Calu3 (cell line): Measurements from ENCODE around the gene FMN1. TPM values are rescaled to one million over a fixed set of nuclear protein-coding genes. Genes with fewer than 3 reads are reported as not detected.

ENCODE experiments used
- BruUV-seq: library from RNA; stranded (reverse); fragments of 400-500 nt; replicated peaks from 2 replicates; lab custom pipeline; 2021; lab: Mats Ljungman, UMichigan
- CTCF ChIA-PET: fragments of 300-600 bp; sonication (Branson Sonifier 250); formaldehyde crosslinking; loops from one replicate; lab custom pipeline; 2022; ENCODE audit warnings: antibody characterized with exemption; lab: Charles Lee
- DNase-seq: peaks from one replicate; pipeline ENCODE4 v3.0.0; 2022
- H3K27ac Mint-ChIP-seq: one replicate; pipeline ENCODE4 v1.8.0; 2022; ENCODE audit warnings: mixed read lengths; ENCODE audit not compliant: unreplicated experiment
- H3K27me3 Mint-ChIP-seq: one replicate; pipeline ENCODE4 v1.8.0; 2022; ENCODE audit warnings: mixed read lengths; ENCODE audit not compliant: unreplicated experiment
- H3K36me3 Mint-ChIP-seq: one replicate; pipeline ENCODE4 v1.8.0; 2022; ENCODE audit warnings: mild to moderate bottlenecking, moderate library complexity, mixed read lengths; ENCODE audit not compliant: insufficient read depth, unreplicated experiment
- H3K4me1 Mint-ChIP-seq: one replicate; pipeline ENCODE4 v1.8.0; 2022; ENCODE audit warnings: mild to moderate bottlenecking, low read depth, mixed read lengths; ENCODE audit not compliant: unreplicated experiment
- H3K4me3 Mint-ChIP-seq: one replicate; pipeline ENCODE4 v1.8.0; 2022; ENCODE audit warnings: mild to moderate bottlenecking, low read depth, moderate library complexity, mixed read lengths; ENCODE audit not compliant: unreplicated experiment
- H3K9me3 Mint-ChIP-seq: one replicate; pipeline ENCODE4 v1.8.0; 2022; ENCODE audit warnings: low read depth, mixed read lengths; ENCODE audit not compliant: unreplicated experiment
- intact Hi-C: fragments of 100-400 bp; cut with micrococcal nuclease; formaldehyde crosslinking; loops from one replicate; pipeline ENCODE4 v1.10.0; 2022; ENCODE audit not compliant: unreplicated experiment
- total RNA-seq: library from RNA; stranded (reverse); gene quantifications from 2 replicates; pipeline ENCODE4 v1.2.3, GENCODE V29; 2022
- TF ChIP-seq, protein P1 (sequence below): fragments of 200-600 bp; IDR thresholded peaks from one replicate; pipeline ENCODE4 v1.8.0; 2022; ENCODE audit warnings: antibody characterized with exemption; ENCODE audit not compliant: unreplicated experiment

Gene FMN1
- total RNA-seq, 1 experiment from 2014 or later = 7.1 TPM

DNA sequence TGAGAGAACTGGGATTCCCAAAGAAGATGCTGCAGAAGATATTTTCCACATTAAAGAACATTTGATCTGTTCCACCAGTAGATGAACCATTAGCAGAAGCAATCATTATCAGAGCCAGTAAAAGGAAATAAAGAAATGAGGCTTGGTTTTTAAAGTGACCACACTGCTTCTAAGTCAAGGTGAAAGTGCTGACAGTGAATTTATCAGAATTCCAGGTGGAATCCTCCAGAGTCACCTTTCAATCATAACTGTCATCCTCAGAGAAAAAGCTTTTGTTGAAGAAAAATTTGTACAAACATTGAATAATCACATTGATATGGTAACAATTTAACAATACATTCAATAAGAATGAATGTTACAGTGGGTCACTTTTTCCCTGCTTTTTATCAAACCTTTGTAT, 376.9 kb downstream of the FMN1 start:
- no peak overlapping the region for H3K4me3 Mint-ChIP-seq
- no TSS peak for BruUV-seq
- no peaks in the 10 kb centered on the region for H3K4me1 Mint-ChIP-seq
- H3K36me3 Mint-ChIP-seq = no peaks in the 10 kb centered on the region
- no peaks in the 10 kb centered on the region for H3K9me3 Mint-ChIP-seq
- TF ChIP-seq, protein P1, sequence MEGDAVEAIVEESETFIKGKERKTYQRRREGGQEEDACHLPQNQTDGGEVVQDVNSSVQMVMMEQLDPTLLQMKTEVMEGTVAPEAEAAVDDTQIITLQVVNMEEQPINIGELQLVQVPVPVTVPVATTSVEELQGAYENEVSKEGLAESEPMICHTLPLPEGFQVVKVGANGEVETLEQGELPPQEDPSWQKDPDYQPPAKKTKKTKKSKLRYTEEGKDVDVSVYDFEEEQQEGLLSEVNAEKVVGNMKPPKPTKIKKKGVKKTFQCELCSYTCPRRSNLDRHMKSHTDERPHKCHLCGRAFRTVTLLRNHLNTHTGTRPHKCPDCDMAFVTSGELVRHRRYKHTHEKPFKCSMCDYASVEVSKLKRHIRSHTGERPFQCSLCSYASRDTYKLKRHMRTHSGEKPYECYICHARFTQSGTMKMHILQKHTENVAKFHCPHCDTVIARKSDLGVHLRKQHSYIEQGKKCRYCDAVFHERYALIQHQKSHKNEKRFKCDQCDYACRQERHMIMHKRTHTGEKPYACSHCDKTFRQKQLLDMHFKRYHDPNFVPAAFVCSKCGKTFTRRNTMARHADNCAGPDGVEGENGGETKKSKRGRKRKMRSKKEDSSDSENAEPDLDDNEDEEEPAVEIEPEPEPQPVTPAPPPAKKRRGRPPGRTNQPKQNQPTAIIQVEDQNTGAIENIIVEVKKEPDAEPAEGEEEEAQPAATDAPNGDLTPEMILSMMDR = no peak
- H3K27me3 Mint-ChIP-seq = no peaks in the 10 kb centered on the region
- intact Hi-C loops = no loop called here
- DNase-seq = no peak
- CTCF ChIA-PET = no interaction called here
- no peak overlapping the region for H3K27ac Mint-ChIP-seq

- TF ChIP-seq, protein P1 = no peak
- no peak overlapping the region for H3K4me3 Mint-ChIP-seq
- no TSS peak for BruUV-seq
- DNase-seq = no peak
- no peaks in the 10 kb centered on the region for H3K4me1 Mint-ChIP-seq
- no peaks in the 10 kb centered on the region for H3K27me3 Mint-ChIP-seq
- H3K27ac Mint-ChIP-seq = no peak overlapping the region
- CTCF ChIA-PET = no interaction called here
- intact Hi-C loops = no loop called here
- no peaks in the 10 kb centered on the region for H3K9me3 Mint-ChIP-seq
- no peaks in the 10 kb centered on the region for H3K36me3 Mint-ChIP-seq
These were observed 387.2 kb downstream of the FMN1 start for GRCh38 chr15:32807331-32807730.

- Mint-ChIP-seq H3K4me1 (no peaks in the 10 kb centered on the region), H3K4me3 (no peak overlapping the region), H3K36me3 (no peaks in the 10 kb centered on the region), H3K27ac (no peak overlapping the region), H3K9me3 (no peaks in the 10 kb centered on the region), H3K27me3 (no peaks in the 10 kb centered on the region)
- no TSS peak for BruUV-seq
- CTCF ChIA-PET = no interaction called here
- TF ChIP-seq, protein P1 = no peak
- DNase-seq = no peak
- intact Hi-C loops = no loop called here
These were observed 390.9 kb downstream of the FMN1 start for GRCh38 chr15:32803631-32804030.

DNA sequence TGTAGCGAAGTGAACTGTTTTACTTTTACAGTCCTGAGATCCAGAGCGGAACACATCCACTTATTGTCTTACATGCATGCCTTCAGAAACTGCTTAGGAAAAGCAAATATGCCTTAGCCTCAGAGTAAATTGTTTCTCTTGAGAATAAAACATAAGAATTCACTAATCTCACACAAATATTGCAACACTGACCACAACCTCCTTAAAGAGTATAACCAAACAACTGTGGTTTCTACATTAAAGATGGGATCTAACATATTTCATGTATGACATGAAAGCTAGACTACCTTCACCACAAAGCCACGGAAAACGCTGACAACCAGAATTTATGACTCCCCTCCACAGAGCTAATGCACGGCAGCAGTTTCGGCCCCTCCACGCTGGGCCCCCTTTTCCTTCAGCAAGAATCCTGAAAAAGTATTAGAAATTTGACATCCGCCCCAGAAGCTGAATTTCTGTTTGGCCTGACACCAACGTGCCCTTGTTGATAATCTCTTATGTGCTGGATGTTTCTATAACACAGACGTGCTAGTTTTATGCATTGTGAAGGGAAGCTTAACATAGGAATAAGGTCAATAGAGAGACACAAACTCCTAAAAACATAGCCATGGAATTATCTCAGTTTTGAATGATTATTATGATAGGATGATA, 392.1 kb downstream of the FMN1 start:
- Mint-ChIP-seq H3K9me3 (no peaks in the 10 kb centered on the region), H3K27ac (no peak overlapping the region), H3K27me3 (no peaks in the 10 kb centered on the region), H3K36me3 (no peaks in the 10 kb centered on the region), H3K4me1 (no peaks in the 10 kb centered on the region), H3K4me3 (no peak overlapping the region)
- intact Hi-C loops = no loop called here
- no peak for DNase-seq
- BruUV-seq = no TSS peak
- TF ChIP-seq, protein P1 = no peak
- CTCF ChIA-PET = no interaction called here
